Amniotic epithelial cell (primary cell): ENCODE measurements around the gene CCR1.
A peak's percentile ranks its signal among the peaks of the same experiment; 100 is the strongest.
"Not testable (repeated sequence)": the region's sequence is repeated elsewhere in the genome, so short reads cannot be mapped to it uniquely, and the experiment has no call there.

ENCODE experiments used
- DNase-seq: peaks from one replicate; pipeline ENCODE4 v3.0.0-alpha.2; 2010; ENCODE audit warnings: low read depth

Gene CCR1

DNA sequence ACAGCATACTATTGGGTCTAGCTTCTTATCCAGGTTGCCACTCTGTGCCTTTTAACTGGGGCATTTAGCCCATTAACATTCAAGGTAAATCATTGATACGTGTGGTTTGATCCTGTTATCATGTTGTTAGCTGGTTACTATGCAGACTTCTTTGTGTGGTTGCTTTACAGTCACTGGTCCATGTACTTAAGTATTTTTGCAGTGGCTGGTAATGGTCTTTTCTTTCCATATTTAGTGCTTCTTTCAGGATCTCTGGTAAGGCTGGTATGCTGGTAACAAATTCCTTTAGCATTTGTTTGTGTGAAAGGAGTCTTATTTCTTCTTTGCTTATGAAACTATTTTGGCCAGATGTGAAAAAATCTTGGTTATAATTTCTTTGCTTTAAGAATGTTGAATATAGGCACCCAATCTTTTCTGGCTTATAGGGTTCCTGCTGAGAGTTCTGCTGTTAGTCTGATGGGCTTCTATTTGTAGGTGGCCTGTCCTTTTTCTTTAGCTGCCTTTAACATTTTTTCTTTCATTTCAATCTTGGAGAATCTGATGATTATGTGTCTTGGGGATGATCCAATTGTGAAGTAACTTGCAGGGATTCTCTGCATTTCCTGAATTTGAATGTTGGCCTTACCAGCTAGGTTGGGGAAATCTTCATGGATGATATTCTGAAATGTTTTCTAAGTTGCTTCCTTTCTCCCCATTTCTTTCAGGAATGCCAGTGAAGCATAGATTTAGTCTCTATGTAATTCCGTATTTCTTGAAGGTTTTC, 39.3 kb downstream of the CCR1 start:
- no peak for DNase-seq

DNA sequence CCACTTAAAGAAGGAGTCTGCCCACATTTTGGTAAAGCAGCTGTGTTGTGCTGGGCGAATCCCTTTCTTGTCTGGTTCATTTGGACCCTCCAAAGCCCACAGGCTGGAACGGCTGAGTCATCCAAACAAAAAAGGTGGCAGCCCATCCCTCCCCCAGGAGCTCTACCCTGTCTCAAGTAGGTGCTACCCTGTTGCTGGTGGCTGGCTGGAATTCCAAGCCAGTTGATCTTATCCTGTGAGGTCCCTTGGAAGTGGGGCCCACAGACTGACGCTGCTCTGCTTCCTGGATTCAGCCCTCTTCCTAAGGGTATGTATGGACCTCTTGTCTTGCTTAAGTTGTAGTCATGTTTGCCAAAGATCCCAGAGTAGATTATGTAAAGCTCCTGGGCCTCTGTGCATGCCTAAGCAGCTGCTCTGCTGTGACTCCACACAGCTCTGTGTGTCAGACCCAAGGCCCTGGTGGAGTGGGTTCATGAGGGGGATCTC, 44.5 kb downstream of the CCR1 start:
- DNase-seq, result peak; percentile 53

DNA sequence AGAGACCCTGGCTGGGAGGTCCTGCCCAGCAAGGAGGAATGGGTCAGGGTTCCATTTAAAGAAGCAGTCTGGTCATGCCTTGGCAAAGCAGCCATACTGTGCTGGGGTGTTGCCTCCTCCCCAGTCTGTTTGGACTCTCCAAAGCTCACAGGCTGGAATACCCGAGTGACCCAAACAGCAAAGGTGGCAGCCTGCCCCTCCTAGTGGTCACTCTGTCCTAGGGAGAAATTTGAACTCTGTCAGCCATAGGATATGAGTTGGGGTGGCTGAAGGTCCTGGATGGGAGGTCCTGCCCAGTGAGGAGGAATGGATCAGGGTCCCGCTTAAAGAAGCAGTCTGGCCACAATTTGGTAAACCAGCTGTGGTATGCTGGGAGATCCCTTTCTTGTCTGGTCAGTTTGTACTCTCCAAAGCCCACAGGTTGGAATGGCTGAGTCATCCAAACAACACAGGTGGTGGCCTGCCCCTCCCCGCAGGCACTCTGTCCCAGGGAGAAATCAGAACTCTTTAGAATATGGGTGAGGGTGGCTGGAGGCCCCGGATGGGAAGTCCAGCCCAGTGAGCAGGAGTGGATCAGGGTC, 45.0 kb downstream of the CCR1 start:
- DNase-seq, result no peak

DNA sequence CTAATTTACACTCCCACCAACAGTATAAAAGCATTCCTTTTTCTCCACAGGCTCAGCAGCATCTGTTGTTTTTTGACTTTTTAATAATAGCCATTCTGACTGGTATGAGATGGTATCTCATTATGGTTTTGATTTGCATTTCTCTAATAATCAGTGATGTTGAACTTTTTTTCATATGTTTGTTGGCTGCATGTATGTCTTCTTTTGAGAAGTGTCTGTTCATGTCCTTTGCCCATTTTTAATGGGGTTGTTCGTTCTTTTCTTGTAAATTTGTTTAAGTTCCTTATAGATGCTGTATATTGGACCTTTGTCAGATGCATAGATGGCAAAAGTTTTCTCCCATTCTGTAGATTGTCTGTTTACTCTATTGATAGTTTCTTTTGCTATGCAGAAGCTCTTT, 50.4 kb downstream of the CCR1 start:
- DNase-seq, result not testable (repeated sequence)

DNA sequence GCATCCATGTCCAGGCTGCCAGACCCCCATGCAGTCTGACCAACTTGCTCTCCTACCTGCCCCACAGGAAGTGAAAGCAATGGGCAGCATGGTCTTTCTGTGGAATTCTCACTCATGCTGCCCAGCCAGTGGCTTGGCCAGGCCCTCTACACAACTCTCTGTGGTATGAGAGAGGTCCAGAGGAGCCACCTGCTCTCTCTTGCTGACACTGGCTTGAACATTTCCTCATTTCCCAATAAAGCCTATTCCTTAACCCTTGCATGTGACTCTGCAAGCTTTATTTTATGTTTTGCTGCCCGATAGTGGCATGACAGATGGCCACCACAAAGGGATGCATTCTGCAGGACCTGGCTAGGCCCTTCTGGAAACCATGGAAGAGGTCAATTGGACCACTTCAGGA, 53.8 kb downstream of the CCR1 start:
- DNase-seq, result no peak
